Measurements from ENCODE around the gene GRIK2.

GRCh38 chr6:101992286-101992685 lies 598.8 kb downstream of the GRIK2 start:
- TF ChIP-seq POLR2A (IDR thresholded peaks at IDR 0.05) (no peak), CTCF (IDR thresholded peaks at IDR 0.05) (no peak)

All from heart left ventricle (tissue), 13 donors.